ENCODE measurements around the gene MERTK. TPM values are rescaled to one million over a fixed set of nuclear protein-coding genes. Genes with fewer than 3 reads are reported as not detected.
A peak's percentile ranks its signal among the peaks of the same experiment; 100 is the strongest.
"Not testable (repeated sequence)": the region's sequence is repeated elsewhere in the genome, so short reads cannot be mapped to it uniquely, and the experiment has no call there.

Gene MERTK
- total RNA-seq, 4 donors from 2014 or later: 10.6 to 36.6 (median 24.6) TPM

DNA sequence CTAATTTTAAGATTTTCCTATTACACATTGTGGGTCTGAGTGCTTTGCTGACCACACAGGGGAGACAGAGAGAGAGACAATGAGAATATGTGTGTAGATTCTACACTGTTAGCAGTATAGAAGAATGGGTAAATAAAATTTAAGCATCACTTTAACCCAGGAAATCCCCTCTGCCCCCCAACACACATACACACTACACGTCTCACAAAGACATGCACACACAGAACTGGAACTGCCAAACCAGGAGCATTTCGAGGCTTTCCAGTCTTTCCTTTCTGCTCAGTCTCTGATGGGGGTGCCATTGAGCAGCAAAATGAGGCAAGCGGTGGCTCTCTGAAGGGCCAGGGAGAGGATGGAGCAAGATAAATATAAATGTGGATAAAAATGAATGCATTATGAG is 2.5 kb downstream of the MERTK start:
- intact Hi-C loops (cut with DNase I; ENCODE audit: low total_unique reads): no loop called here
- H3K36me3 ChIP-seq: no peaks in the 10 kb centered on the region
- no peak overlapping the region for H3K4me3 ChIP-seq
- no peaks in the 10 kb centered on the region for H3K27me3 ChIP-seq
- peak overlapping the region; percentile 87 to 96 for H3K27ac ChIP-seq
- peak in 2 of 4 experiments; percentile 18 to 34 for TF ChIP-seq CTCF (IDR thresholded peaks at IDR 0.05)
- no peak for TF ChIP-seq POLR2A (IDR thresholded peaks at IDR 0.05)
- no peak for DNase-seq
- H3K9me3 ChIP-seq: no peaks in the 10 kb centered on the region
- H3K4me1 ChIP-seq: peaks cover 4 to 5% of the 10 kb centered on the region in 2 donors

DNA sequence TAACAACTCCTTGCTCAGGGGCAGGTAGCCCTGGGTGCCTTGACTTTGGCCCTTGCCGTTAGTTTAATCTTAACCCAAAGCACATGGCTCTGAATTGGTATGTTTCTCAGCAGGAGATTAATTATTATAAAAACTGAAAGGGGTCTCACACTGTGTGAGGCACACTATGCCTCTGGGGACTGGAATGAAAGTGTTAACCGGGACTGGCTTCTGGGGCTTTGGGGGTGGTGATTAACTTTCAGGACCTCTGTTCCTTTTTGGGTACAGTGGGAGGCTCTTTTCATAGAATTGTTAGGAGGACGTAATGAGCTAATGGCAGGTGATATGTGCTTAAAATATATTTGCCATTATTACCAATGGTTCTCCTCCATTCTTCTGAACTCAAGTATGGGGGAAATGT is 5.1 kb downstream of the MERTK start:
- no peak overlapping the region for H3K4me3 ChIP-seq
- H3K4me1 ChIP-seq: no peaks in the 10 kb centered on the region
- TF ChIP-seq POLR2A (IDR thresholded peaks at IDR 0.05) (no peak), CTCF (IDR thresholded peaks at IDR 0.05) (no peak)
- intact Hi-C loops (cut with DNase I; ENCODE audit: low total_unique reads): no loop called here
- no peaks in the 10 kb centered on the region for H3K27me3 ChIP-seq
- H3K36me3 ChIP-seq: no peaks in the 10 kb centered on the region
- H3K27ac ChIP-seq: no peak overlapping the region
- no peaks in the 10 kb centered on the region for H3K9me3 ChIP-seq
- DNase-seq: no peak

- no peak for DNase-seq
- peak overlapping the region in 1 of 2 donors; percentile 30 for H3K27ac ChIP-seq
- TF ChIP-seq POLR2A (IDR thresholded peaks at IDR 0.05) (no peak), CTCF (IDR thresholded peaks at IDR 0.05) (no peak)
- no peaks in the 10 kb centered on the region for H3K9me3 ChIP-seq
- H3K4me1 ChIP-seq: no peaks in the 10 kb centered on the region
- H3K4me3 ChIP-seq: no peak overlapping the region
- H3K27me3 ChIP-seq: no peaks in the 10 kb centered on the region
- no peaks in the 10 kb centered on the region for H3K36me3 ChIP-seq
- intact Hi-C loops (cut with DNase I; ENCODE audit: low total_unique reads): no loop called here
Observed at GRCh38 chr2:111903930-111904439, 5.6 kb downstream of the MERTK start.

GRCh38 chr2:111904726-111905474 is 6.5 kb downstream of the MERTK start:
- DNase-seq: no peak
- no peaks in the 10 kb centered on the region for H3K36me3 ChIP-seq
- intact Hi-C loops (cut with DNase I; ENCODE audit: low total_unique reads): no loop called here
- no peaks in the 10 kb centered on the region for H3K4me1 ChIP-seq
- no peaks in the 10 kb centered on the region for H3K9me3 ChIP-seq
- H3K27ac ChIP-seq: peak overlapping the region; percentile 11 to 33
- no peak overlapping the region for H3K4me3 ChIP-seq
- H3K27me3 ChIP-seq: no peaks in the 10 kb centered on the region
- TF ChIP-seq POLR2A (IDR thresholded peaks at IDR 0.05) (no peak), CTCF (IDR thresholded peaks at IDR 0.05) (no peak)

DNA sequence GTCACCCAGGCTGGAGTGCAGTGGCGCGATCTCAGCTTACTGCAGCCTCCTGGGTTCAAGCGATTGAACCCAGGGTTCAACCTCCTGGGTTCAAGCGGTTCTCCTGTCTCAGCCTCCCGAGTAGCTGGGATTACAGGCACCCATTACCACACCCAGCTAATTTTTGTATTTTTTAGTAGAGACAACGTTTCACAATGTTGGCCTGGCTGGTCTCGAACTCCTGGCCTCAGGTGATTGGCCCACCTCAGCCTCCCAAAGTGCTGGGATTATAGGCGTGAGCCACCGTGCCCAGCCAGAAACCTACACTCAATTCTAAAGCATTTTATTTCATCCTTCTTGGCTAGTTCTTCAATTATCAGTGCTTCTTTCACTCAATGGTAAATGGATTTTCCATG is 7.1 kb downstream of the MERTK start:
- H3K4me1 ChIP-seq; DNase-seq; H3K9me3 ChIP-seq; intact Hi-C loops (cut with DNase I; ENCODE audit: low total_unique reads); H3K36me3 ChIP-seq; H3K4me3 ChIP-seq; H3K27me3 ChIP-seq: not testable (repeated sequence)
- H3K27ac ChIP-seq: peak overlapping the region; percentile 61 to 64
